Activated CD4-positive, alpha-beta T cell treated with anti-CD3 and anti-CD28 coated beads for 36 hours (primary cell): Measurements from ENCODE around the gene YBX2. TPM values are rescaled to one million over a fixed set of nuclear protein-coding genes. Genes with fewer than 3 reads are reported as not detected.

Source experiments
- ATAC-seq: fragments of 200-7000 bp; cut with Tn5 transposase; one replicate; pipeline ENCODE4 v1.10.0; 2021; ENCODE audit warnings: mild to moderate bottlenecking, moderate library complexity
- CTCF ChIA-PET: fragments of 350-600 bp; sonication (Branson Sonifier 250); formaldehyde crosslinking; loops from one replicate; lab custom pipeline; 2021; ENCODE audit warnings: antibody characterized with exemption; lab: Charles Lee
- POLR2A ChIA-PET: fragments of 350-600 bp; sonication (Branson Sonifier 250); formaldehyde crosslinking; loops from one replicate; lab custom pipeline; 2021; ENCODE audit warnings: antibody characterized with exemption, inconsistent platforms; lab: Charles Lee
- DNase-seq: peaks from one replicate; pipeline ENCODE4 v3.0.0-alpha.2; 2020
- H3K27ac Mint-ChIP-seq: one replicate; pipeline ENCODE4 v1.8.0; 2021; ENCODE audit warnings: mixed read lengths
- H3K27me3 Mint-ChIP-seq: one replicate; pipeline ENCODE4 v1.8.0; 2021; ENCODE audit warnings: mixed read lengths
- H3K36me3 Mint-ChIP-seq: one replicate; pipeline ENCODE4 v1.8.0; 2021; ENCODE audit warnings: low read depth, mixed read lengths
- H3K4me1 Mint-ChIP-seq: one replicate; pipeline ENCODE4 v1.8.0; 2021; ENCODE audit warnings: mixed read lengths
- H3K4me3 Mint-ChIP-seq: one replicate; pipeline ENCODE4 v1.8.0; 2021; ENCODE audit warnings: mild to moderate bottlenecking, moderate library complexity, mixed read lengths
- H3K9me3 Mint-ChIP-seq: one replicate; pipeline ENCODE4 v1.8.0; 2021; ENCODE audit warnings: low read depth, mixed read lengths
- intact Hi-C, 2 experiments: fragments of 100-400 bp; cut with DNase I in 1 of 2; cut with micrococcal nuclease in 1 of 2; formaldehyde crosslinking; loops; one replicate each; pipeline versions ENCODE4 v1.14.2 to v1.15.1; 2022 to 2024; cut with DNase I, micrococcal nuclease
- total RNA-seq, 2 experiments: library from RNA; stranded (reverse); gene quantifications; one replicate each; pipeline ENCODE4 v1.2.3, GENCODE V29; 2021

YBX2 gene
- total RNA-seq, 2 experiments from 2014 or later = 0.34 to 0.67 TPM

- H3K4me3 Mint-ChIP-seq = peak overlapping the region; percentile 77
- CTCF ChIA-PET = interaction anchor here (0.6 to 1.4 kb wide), 6 partner anchors 11 to 268 kb away, joined by 3 to 5 read pairs (median 4); partner anchors contain the start of gene TMEM95
- H3K36me3 Mint-ChIP-seq = peaks cover 58% of the 10 kb centered on the region
- DNase-seq (no peak), ATAC-seq (no peak)
- H3K4me1 Mint-ChIP-seq = peaks cover 61% of the 10 kb centered on the region
- intact Hi-C loops = no loop called here
- H3K27me3 Mint-ChIP-seq = no peaks in the 10 kb centered on the region
- POLR2A ChIA-PET = interaction anchor here (0.8 to 2.1 kb wide), 10 partner anchors 8 to 131 kb away, joined by 3 to 11 read pairs (median 3); partner anchors contain the start of genes ACAP1, NEURL4, SLC2A4 and TMEM102
- no peaks in the 10 kb centered on the region for H3K9me3 Mint-ChIP-seq
- peak overlapping the region; percentile 84 for H3K27ac Mint-ChIP-seq
These were observed 18.9 kb upstream of the YBX2 start for GRCh38 chr17:7313088-7313889.

- ChIA-PET CTCF (interaction anchor here (0.7 to 1.1 kb wide), 3 partner anchors 12 to 267 kb away, joined by 4 to 5 read pairs (median 4); no protein-coding TSS in a partner anchor), POLR2A (interaction anchor here (1.0 to 2.1 kb wide), 7 partner anchors 9 to 123 kb away, joined by 3 to 11 read pairs (median 3); partner anchors contain the start of genes ACAP1, NEURL4, SLC2A4 and TMEM102)
- Mint-ChIP-seq H3K27me3 (no peaks in the 10 kb centered on the region), H3K27ac (peak overlapping the region; percentile 84), H3K9me3 (no peaks in the 10 kb centered on the region), H3K36me3 (peaks cover 57% of the 10 kb centered on the region), H3K4me3 (peak overlapping the region; percentile 11), H3K4me1 (peaks cover 61% of the 10 kb centered on the region)
- intact Hi-C loops = no loop called here
- DNase-seq (no peak), ATAC-seq (no peak)
These were observed 18.1 kb upstream of the YBX2 start for GRCh38 chr17:7312432-7313087.

GRCh38 chr17:7311110-7311705 lies 16.8 kb upstream of the YBX2 start:
- no peaks in the 10 kb centered on the region for H3K9me3 Mint-ChIP-seq
- ATAC-seq (no peak), DNase-seq (no peak)
- ChIA-PET CTCF (interaction anchor here (0.8 kb wide), 1 partner anchor 14 kb away, joined by 3 read pairs; no protein-coding TSS in a partner anchor), POLR2A (no interaction called here)
- peak overlapping the region; percentile 94 for H3K27ac Mint-ChIP-seq
- H3K4me3 Mint-ChIP-seq = peak overlapping the region; percentile 94
- intact Hi-C loops = no loop called here
- peaks cover 62% of the 10 kb centered on the region for H3K4me1 Mint-ChIP-seq
- H3K27me3 Mint-ChIP-seq = no peaks in the 10 kb centered on the region
- peaks cover 56% of the 10 kb centered on the region for H3K36me3 Mint-ChIP-seq

GRCh38 chr17:7309628-7310027 lies 15.2 kb upstream of the YBX2 start:
- Mint-ChIP-seq H3K4me1 (peaks cover 59% of the 10 kb centered on the region), H3K4me3 (peak overlapping the region; percentile 94), H3K27me3 (no peaks in the 10 kb centered on the region), H3K9me3 (no peaks in the 10 kb centered on the region), H3K36me3 (peaks cover 51% of the 10 kb centered on the region), H3K27ac (peak overlapping the region; percentile 94)
- intact Hi-C loops = loop anchor here (2.0 to 5.0 kb wide), 5 partner anchors 57 to 657 kb away; partner anchors contain the start of genes C17orf100 (in 1 of the 2), CTDNEP1 (in 1 of the 2), ELP5 (in 1 of the 2) and MED31 (in 1 of the 2)
- POLR2A ChIA-PET = interaction anchor here (0.6 to 1.9 kb wide), 2 partner anchors 20 to 265 kb away, joined by 3 to 9 read pairs; partner anchors contain the start of gene NEURL4
- ATAC-seq (no peak), DNase-seq (no peak)
- CTCF ChIA-PET = interaction anchor here (0.9 to 2.3 kb wide), 4 partner anchors 13 to 270 kb away, joined by 3 to 7 read pairs (median 4); partner anchors contain the start of gene CD68

- CTCF ChIA-PET = interaction anchor here (1.0 to 2.3 kb wide), 4 partner anchors 12 to 172 kb away, joined by 3 to 7 read pairs (median 5); partner anchors contain the start of gene ACAP1
- intact Hi-C loops = loop anchor here (1.0 to 5.0 kb wide), 7 partner anchors 57 to 657 kb away; partner anchors contain the start of genes C17orf100 (in 1 of the 2), CNTROB (in 1 of the 2), CTDNEP1 (in 1 of the 2) and ELP5 (in 1 of the 2)
- DNase-seq (peak; percentile 87), ATAC-seq (peak; percentile 52)
- peak overlapping the region; percentile 94 for H3K27ac Mint-ChIP-seq
- peaks cover 51% of the 10 kb centered on the region for H3K36me3 Mint-ChIP-seq
- H3K27me3 Mint-ChIP-seq = no peaks in the 10 kb centered on the region
- POLR2A ChIA-PET = interaction anchor here (0.6 to 1.9 kb wide), 4 partner anchors 21 to 379 kb away, joined by 3 to 9 read pairs (median 3); partner anchors contain the start of genes NEURL4 and TP53
- H3K4me1 Mint-ChIP-seq = peaks cover 53% of the 10 kb centered on the region
- no peaks in the 10 kb centered on the region for H3K9me3 Mint-ChIP-seq
- H3K4me3 Mint-ChIP-seq = peak overlapping the region; percentile 94
These were observed 14.4 kb upstream of the YBX2 start for GRCh38 chr17:7308625-7309433.

- no peak for ATAC-seq
- peaks cover 47% of the 10 kb centered on the region for H3K36me3 Mint-ChIP-seq
- DNase-seq = peak; percentile 72
- H3K9me3 Mint-ChIP-seq = no peaks in the 10 kb centered on the region
- peak overlapping the region; percentile 96 for H3K4me3 Mint-ChIP-seq
- POLR2A ChIA-PET = interaction anchor here (0.6 to 1.9 kb wide), 2 partner anchors 22 to 379 kb away, joined by 3 to 9 read pairs; partner anchors contain the start of genes NEURL4 and TP53
- peak overlapping the region; percentile 100 for H3K27ac Mint-ChIP-seq
- intact Hi-C loops = loop anchor here (1.0 to 5.0 kb wide), 22 partner anchors 21 to 656 kb away; partner anchors contain the start of genes ELP5 (in 2 of the 2), NEURL4 (in 2 of the 2), PHF23 (in 2 of the 2) and POLR2A (in 2 of the 2)
- peaks cover 44% of the 10 kb centered on the region for H3K4me1 Mint-ChIP-seq
- H3K27me3 Mint-ChIP-seq = no peaks in the 10 kb centered on the region
- CTCF ChIA-PET = interaction anchor here (1.0 to 2.3 kb wide), 3 partner anchors 11 to 172 kb away, joined by 3 to 6 read pairs (median 4); partner anchors contain the start of gene ACAP1
These were observed 13.5 kb upstream of the YBX2 start for GRCh38 chr17:7307686-7308624.

- DNase-seq (peak; percentile 100), ATAC-seq (peak; percentile 86)
- peak within 1 kb of the TSS; percentile 100 for H3K27ac Mint-ChIP-seq
- H3K4me1 Mint-ChIP-seq = peaks cover 36% of the 10 kb centered on the region
- H3K4me3 Mint-ChIP-seq = peak within 1 kb of the TSS; percentile 96
- POLR2A ChIA-PET = no interaction called here
- no peaks in the 10 kb centered on the region for H3K27me3 Mint-ChIP-seq
- H3K9me3 Mint-ChIP-seq = no peaks in the 10 kb centered on the region
- intact Hi-C loops = loop anchor here (1.0 to 5.0 kb wide), 19 partner anchors 22 to 655 kb away; partner anchors contain the start of genes ELP5 (in 2 of the 2), NEURL4 (in 2 of the 2), POLR2A (in 2 of the 2) and C17orf100 (in 1 of the 2)
- CTCF ChIA-PET = no interaction called here
- peaks cover 39% of the 10 kb centered on the region for H3K36me3 Mint-ChIP-seq
These were observed 12.7 kb upstream of the YBX2 start, which contains the start of gene EIF5A for GRCh38 chr17:7306911-7307685. Gene EIF5A (plus strand): TSS chr17:7307628. CDS start chr17:7309636, 2,008 bp downstream.

GRCh38 chr17:7304179-7304578 lies 9.7 kb upstream of the YBX2 start:
- H3K27ac Mint-ChIP-seq = no peak overlapping the region
- ChIA-PET CTCF (interaction anchor here (0.6 to 1.3 kb wide), 2 partner anchors 249 to 285 kb away, joined by 3 to 4 read pairs; no protein-coding TSS in a partner anchor), POLR2A (no interaction called here)
- H3K27me3 Mint-ChIP-seq = no peaks in the 10 kb centered on the region
- ATAC-seq = no peak
- no peak for DNase-seq
- H3K4me1 Mint-ChIP-seq = peaks cover 10% of the 10 kb centered on the region
- intact Hi-C loops = no loop called here
- no peak overlapping the region for H3K4me3 Mint-ChIP-seq
- no peaks in the 10 kb centered on the region for H3K9me3 Mint-ChIP-seq
- peaks cover 12% of the 10 kb centered on the region for H3K36me3 Mint-ChIP-seq
